ENCODE measurements around the gene GAS5.
A peak's percentile ranks its signal among the peaks of the same experiment; 100 is the strongest.
"Not testable (repeated sequence)": the region's sequence is repeated elsewhere in the genome, so short reads cannot be mapped to it uniquely, and the experiment has no call there.

GAS5 gene

GRCh38 chr1:173868266-173869020 lies 654 bp upstream of the GAS5 start, which contains the start of gene ZBTB37:
ZBTB37 (plus strand) TSS chr1:173868380; CDS start chr1:173870226, 1,846 bp downstream.
- peak; percentile 56 for DNase-seq

GRCh38 chr1:173867141-173867752 lies 542 bp downstream of the GAS5 start:
- DNase-seq = peak; percentile 32

DNA sequence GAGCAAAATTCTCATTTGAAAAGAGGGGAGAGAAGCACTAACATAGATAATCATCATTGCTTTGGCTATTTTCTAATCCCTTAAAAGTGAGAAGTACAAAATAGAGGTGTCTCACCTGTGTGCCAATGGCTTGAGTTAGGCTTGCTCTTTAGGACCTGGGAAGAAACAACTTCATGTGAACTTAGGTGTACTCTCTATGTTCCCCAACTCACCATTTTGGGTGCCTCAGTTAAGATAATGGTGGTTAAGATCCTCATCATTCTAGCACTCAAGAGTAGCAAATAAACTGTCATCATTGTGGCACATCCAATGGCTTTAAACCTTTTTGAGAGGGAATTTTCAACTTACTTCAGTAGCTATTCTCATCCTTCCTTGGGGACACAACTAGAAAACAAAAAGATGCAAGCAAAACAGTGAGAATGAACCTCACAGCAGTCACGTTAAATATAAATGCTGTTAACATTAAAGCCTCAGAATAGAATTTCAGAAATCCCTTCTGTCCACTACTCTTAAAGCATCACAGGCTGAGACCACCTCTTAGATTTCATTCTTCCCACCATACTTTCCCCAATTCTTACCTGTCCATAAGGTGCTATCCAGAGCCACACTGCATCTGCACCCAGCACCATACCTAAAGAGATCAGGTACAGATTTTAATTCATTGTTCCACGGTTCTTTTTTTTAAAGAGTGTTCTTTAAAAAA lies 1.2 kb downstream of the GAS5 start:
- DNase-seq = no peak

GRCh38 chr1:173865468-173866164 lies 2.2 kb downstream of the GAS5 start:
- no peak for DNase-seq

GRCh38 chr1:173864179-173864867 lies 3.5 kb downstream of the GAS5 start:
- no peak for DNase-seq

DNA sequence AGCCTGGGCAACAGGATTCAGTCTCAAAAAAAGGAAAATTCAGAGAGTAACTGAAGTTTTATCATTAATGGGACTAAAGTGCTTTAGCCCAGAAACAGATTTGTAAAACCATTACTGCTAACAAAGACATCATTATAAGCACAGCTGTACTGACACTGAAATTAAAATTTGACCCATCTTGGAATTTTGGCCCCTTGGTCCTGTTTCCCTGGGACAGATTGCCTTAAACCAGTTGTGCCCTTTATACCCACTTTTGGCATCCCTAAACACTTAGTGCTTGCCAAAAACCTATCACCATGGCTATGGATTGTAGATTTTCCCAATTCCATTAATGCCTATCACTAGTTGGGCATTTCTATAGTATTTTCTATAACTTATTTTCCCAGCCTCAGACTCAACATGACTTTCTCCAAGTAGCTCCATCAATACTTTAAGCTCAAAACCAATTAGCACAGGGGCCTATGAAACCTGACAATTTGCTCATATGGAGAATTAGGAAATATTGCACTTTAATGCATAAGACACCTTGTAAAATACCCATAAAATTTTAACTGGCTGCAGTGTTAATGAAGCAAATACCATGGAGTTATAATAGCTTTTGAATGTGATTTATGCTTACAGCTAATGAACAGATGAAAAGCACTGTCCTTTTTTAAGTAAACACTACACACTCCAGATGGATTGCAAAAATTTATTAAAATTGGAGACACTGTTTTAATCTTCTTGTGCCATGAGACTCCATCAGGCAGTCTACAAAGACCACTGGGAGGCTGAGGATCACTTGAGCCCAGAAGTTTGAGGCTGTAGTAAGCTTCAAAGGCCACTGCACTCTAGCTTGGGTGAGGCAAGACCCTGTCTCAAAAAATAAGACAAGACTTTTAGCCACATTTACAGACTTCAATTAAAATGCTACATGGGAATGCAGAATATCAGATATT lies 4.3 kb downstream of the GAS5 start:
- DNase-seq = no peak

GRCh38 chr1:173862769-173863223 lies 5.0 kb downstream of the GAS5 start:
- DNase-seq = no peak

DNA sequence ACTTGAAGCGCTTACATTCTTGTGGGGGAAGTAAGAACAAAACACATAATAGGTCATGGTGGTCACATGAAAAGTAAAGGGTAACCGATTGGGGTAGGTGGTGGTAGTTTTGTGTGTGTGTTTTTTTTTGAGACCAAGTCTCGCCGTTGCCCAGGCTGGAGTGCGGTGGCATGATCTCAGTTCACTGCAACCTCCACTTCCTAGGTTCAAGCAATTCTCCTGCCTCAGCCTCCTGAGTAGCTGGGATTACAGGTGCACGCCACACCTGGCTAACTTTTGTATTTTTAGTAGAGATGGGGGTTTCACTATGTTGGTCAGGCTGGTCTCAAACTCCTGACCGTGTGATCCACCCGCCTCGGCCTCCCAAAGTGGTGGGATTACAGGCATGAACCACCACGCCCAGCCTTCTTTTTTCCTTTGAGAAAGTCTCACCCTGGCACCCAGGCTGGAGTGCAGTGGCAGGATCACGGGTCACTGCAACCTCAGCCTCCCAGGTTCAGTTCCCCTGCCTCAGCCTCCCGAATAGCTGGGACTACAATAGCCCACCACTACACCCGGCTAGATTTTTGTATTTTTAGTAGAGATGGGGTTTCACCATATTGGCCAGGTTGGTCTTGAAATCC lies 5.5 kb downstream of the GAS5 start:
- DNase-seq = peak; percentile 27

DNA sequence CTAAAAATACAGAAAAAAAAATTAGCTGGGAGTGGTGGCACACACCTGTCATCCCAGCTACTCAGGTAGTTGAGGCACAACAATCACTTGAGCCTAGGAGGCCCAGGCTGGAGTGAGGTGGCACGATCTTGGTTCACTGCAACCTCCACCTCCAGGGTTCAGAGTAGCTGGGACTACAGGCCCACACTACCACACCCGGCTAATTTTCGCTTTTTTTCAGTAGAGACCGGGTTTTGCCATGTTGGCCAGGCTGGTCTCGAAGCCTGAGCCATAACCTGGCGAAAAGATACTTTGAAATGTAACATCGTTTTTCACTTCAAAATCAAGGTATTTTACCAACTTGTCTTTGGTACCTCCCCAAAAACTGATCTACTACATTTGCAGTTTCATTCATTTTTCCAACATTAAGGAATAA lies 6.1 kb downstream of the GAS5 start:
- DNase-seq = no peak

GRCh38 chr1:173860065-173860464 lies 7.7 kb downstream of the GAS5 start:
- DNase-seq = no peak

DNA sequence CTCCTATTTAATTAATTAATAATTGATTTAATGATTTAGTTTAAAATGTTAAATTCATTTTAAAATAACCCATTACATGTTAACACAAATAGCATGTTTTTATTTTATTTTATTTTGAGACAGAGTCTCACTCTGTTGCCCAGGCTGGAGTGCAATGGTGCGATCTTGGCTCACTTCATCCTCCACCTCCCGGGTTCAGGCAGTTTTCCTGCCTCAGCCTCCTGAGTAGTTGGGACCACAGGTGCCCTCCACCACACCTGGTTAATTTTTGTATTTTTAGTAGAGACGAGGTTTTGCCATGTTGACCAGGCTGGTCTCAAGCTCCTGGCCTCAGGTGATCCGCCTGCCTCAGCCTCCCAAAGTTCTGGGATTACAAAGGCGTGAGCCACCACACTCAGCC lies 8.2 kb downstream of the GAS5 start:
- DNase-seq = not testable (repeated sequence)

DNA sequence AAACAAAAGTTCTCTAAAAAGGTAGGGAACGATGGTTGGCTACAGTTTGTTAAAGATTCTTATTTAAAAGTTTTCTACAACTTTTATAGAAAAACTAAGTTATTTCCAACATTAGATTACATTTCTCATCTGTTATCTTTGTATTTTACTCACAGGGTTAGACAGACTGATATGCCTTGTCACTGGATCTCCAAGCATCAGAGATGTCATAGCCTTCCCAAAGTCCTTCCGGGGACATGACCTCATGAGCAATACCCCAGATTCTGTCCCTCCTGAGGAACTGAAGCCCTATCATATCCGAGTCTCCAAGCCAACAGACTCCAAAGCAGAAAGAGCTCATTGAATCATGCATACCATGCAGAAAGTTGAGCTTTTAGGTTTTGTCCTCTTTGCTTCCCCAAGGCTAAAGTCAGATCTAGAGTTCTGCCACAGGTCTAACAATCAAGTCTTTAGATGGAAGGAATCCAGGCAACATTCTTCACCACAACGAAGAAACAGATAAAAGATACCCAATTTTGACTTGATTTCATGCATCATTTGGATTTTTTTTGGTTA lies 10.3 kb downstream of the GAS5 start:
- DNase-seq = no peak

GRCh38 chr1:173856903-173857302 lies 10.9 kb downstream of the GAS5 start:
- no peak for DNase-seq

- no peak for DNase-seq
Measured at GRCh38 chr1:173856014-173856413, 11.8 kb downstream of the GAS5 start.

GRCh38 chr1:173853074-173853473 lies 14.7 kb downstream of the GAS5 start:
- DNase-seq = peak; percentile 71

DNA sequence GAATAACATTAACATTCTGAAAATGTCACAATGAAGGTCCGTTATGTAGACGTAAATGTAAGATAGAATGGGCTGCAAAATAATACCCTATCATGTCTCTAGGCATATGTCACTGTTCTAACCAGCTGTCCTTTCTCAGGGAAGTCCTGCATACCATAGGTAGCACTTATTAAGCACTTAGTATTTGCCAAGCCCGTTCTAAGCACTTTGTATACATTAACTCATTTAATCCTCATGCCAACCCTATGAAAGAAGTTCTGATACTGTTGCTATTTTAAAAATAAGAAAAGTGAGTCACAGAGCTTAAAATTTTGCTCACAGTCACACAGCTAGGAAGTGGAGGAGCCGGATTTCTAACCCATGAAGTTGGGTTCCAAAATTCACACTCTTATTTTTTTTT lies 15.7 kb downstream of the GAS5 start:
- peak; percentile 61 for DNase-seq

GRCh38 chr1:173832748-173833147 lies 35.0 kb downstream of the GAS5 start:
- DNase-seq = no peak

- DNase-seq = no peak
Measured at GRCh38 chr1:173827611-173828010, 40.2 kb downstream of the GAS5 start.

DNA sequence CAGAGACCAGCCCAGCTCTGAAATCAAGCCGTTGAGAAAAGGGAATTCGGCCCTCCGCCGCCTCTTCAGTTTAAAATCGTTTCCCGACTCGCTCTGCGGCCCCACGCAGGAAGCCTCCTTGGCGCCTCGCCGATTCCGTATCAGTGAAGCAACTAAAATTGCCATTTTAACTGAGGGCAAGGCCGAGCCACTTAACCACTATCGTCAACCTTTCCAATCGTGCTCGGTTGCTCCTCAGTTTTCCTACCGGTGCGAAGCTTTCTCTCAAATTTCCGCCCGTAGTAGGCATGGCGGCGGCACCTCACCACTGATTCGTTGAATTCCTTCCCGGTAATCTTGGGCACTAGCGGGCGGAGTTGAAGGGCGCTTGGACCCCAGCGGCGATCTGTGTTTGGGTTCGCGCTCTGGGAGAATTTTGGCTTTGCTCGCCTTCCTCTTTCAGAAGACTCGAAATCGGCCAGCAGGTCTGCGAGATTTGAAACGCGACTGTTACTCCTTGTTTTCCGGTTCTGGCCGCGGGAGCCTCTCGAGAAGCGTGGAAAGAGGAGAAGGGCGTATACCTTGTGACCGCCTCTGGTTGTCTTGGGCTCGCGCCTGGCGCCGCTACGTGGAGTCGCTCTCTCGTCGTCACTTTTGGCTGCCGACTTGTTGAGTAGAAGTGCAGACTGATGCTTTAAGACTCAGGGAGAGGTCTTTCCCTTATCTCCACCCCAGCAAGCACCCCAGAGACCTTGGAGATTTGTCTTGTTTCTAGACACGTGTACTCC lies 43.3 kb downstream of the GAS5 start, which contains the start of the genes CENPL and DARS2:
TSS of gene CENPL (minus strand) at position 569 of the 767 bp plus-strand sequence. CDS start 13,584 bp downstream, outside the sequence.
TSS of gene DARS2 (plus strand) at position 359 of the 767 bp plus-strand sequence. CDS start 557 bp downstream, outside the sequence.
- DNase-seq = peak; percentile 99

All from HCEC 1CT (cell line).